Astrocyte of the spinal cord (primary cell): ENCODE results near the gene IFT52.
A peak's percentile ranks its signal among the peaks of the same experiment; 100 is the strongest.

ENCODE experiments used
- DNase-seq: peaks from one replicate; pipeline ENCODE4 v3.0.0; 2011; ENCODE audit warnings: low read depth, low spot score
- H3K4me3 ChIP-seq: 2 replicates; pipeline ENCODE4 v1.5.1; 2011; ENCODE audit warnings: low read depth, mild to moderate bottlenecking, low read length, moderate library complexity
- CTCF ChIP-seq: IDR thresholded peaks from 2 replicates; pipeline ENCODE4 v1.5.1; 2012; ENCODE audit warnings: low read depth, mild to moderate bottlenecking, low read length, inconsistent platforms
- in situ Hi-C: cut with HindIII; loops from 2 replicates; pipeline ENCODE4 v1.10.0; 2017; ENCODE audit warnings: low sequenced_read_pairs

Gene IFT52, protein sequence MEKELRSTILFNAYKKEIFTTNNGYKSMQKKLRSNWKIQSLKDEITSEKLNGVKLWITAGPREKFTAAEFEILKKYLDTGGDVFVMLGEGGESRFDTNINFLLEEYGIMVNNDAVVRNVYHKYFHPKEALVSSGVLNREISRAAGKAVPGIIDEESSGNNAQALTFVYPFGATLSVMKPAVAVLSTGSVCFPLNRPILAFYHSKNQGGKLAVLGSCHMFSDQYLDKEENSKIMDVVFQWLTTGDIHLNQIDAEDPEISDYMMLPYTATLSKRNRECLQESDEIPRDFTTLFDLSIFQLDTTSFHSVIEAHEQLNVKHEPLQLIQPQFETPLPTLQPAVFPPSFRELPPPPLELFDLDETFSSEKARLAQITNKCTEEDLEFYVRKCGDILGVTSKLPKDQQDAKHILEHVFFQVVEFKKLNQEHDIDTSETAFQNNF

GRCh38 chr20:43590392-43591303 is at the start of gene IFT52:
Gene IFT52, plus strand, starts transcription at chr20:43590937. Its CDS starts 3,762 bp downstream, at chr20:43594699.
- DNase-seq = peak; percentile 95
- no peak for TF ChIP-seq CTCF
- in situ Hi-C loops = no loop called here
- H3K4me3 ChIP-seq = peak within 1 kb of the TSS; percentile 91

- DNase-seq = no peak
- TF ChIP-seq CTCF = no peak
- H3K4me3 ChIP-seq = no peak overlapping the region
- in situ Hi-C loops = no loop called here
Observed at GRCh38 chr20:43541214-43541613, 49.5 kb upstream of the IFT52 start.

DNA sequence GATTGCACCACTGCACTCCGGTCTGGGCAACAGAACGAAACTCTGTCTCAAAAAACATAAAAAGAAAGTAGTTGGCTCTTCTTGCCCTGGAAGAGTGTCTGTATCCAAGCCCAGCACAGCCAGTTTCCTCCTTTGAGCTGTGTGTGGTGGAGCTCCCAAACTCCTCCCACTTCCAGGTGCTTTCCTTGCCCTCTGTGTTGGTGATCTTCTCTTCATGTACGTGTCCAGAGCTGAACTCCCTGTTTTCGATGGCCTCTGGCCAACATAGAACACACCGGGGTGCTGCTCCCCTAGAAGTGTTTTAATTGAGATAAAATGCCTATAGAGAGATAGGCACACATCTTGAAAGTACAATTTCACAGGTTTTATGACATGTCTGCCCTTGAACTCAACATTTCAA is 48.6 kb upstream of the IFT52 start:
- in situ Hi-C loops = no loop called here
- DNase-seq = no peak
- H3K4me3 ChIP-seq = no peak overlapping the region
- no peak for TF ChIP-seq CTCF

DNA sequence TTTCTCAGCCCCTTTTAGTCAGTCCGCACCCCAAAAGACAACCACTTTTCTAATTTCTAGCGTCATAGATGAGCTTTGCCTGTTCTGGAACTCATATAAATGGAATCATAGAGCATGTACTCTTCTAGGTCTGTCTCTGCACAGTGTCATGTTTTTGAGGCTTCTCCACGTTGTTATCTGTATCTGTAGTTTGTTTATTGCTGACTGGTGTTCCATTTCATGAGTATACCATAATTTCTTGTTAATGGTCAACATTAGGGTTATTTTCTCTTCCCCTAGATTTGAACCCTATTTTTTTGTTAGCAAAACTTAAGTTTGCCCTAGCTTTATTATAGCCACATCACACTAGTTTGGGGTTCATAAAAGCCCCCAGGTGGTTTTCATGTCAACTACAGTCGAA is 48.1 kb upstream of the IFT52 start:
- in situ Hi-C loops = no loop called here
- DNase-seq = no peak
- no peak overlapping the region for H3K4me3 ChIP-seq
- TF ChIP-seq CTCF = no peak

- no peak overlapping the region for H3K4me3 ChIP-seq
- in situ Hi-C loops = no loop called here
- DNase-seq = no peak
- TF ChIP-seq CTCF = no peak
Observed at GRCh38 chr20:43543138-43543537, 47.6 kb upstream of the IFT52 start.

DNA sequence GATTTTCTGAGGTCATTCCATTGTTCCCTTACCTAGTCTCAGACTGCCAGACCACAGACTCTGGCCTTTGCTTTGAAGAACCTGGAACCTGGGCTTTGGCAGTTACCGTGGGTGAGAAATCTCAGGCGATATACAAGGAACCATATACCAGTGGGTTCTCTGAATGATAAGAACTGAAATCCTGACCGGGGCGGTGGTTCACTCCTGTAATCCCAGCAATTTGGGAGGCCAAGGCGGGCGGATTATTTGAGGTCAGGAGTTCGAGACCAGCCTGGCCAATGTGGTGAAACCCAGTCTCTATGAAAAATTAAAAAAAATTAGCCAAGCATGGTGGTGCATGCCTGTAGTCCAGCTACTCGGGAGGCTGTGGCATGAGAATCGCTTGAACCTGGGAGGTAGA is 46.2 kb upstream of the IFT52 start:
- no peak for TF ChIP-seq CTCF
- in situ Hi-C loops = no loop called here

More for the DNA sequence above, 46.2 kb upstream of the IFT52 start:
- no peak overlapping the region for H3K4me3 ChIP-seq
- no peak for DNase-seq
